ENCODE measurements around the gene SFXN3. TPM values are rescaled to one million over a fixed set of nuclear protein-coding genes. Genes with fewer than 3 reads are reported as not detected.

Gene SFXN3, protein sequence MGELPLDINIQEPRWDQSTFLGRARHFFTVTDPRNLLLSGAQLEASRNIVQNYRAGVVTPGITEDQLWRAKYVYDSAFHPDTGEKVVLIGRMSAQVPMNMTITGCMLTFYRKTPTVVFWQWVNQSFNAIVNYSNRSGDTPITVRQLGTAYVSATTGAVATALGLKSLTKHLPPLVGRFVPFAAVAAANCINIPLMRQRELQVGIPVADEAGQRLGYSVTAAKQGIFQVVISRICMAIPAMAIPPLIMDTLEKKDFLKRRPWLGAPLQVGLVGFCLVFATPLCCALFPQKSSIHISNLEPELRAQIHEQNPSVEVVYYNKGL
- 100 to 1,000 TPM in 1 of 2 donors, 10 to 100 TPM in 1; 70.7 to 125 TPM for total RNA-seq
- polyA plus RNA-seq (ENCODE audit: insufficient read depth, low read depth, low replicate concordance), result 38.5 TPM
- long read RNA-seq, donor 1, partial matches to known transcripts, result 0 of 3 reads
- long read RNA-seq, donor 1, other reads (novel, unspliced or antisense), result 0 of 3 reads
- long read RNA-seq, donor 2, result 0 reads

DNA sequence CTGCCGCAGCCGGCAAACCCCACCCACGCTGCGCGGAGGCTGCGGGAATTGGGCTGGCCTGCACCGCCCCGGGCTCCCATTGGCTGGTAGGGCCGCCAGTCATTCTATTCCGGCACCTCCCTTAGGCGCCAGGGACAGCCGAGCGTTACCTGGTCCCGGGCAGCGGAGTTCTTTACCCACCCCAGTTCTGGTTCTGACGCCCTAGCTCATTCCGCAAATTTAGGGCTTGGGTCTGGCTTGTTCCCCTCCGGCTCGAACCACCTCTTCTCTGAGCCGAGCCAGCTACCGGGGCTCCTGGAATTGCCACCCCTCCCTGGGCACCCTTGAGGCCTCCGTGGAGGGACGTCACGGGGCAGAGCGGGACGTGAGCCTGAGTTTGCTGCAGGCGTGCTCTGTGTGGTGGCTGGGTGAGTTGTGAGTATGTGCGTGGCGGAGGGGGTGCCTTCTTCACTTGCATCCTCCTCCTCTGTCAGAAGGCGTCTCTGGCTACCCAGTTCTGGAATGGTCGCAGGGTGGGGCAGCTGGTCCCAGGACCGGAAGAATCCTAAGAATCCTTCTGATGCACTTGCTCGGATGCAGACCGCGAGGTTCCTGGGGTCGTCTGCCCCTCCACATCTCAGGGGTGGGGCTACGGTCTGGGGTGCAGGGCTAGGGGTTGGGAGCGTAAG is at the start of gene SFXN3, which contains the start of gene PDZD7:
Gene SFXN3 (plus strand): TSS at position 107 of the 668 bp plus-strand sequence. CDS start 3,461 bp downstream, outside the sequence.
Gene PDZD7 (minus strand): TSS at position 2 of the 668 bp plus-strand sequence. CDS start 910 bp downstream, outside the sequence.
- Histone ChIP-seq H3K9me3 (no peaks in the 10 kb centered on the region), H3K36me3 (ENCODE audit: low read depth, missing control alignments) (no peaks in the 10 kb centered on the region), H3K27me3 (no peaks in the 10 kb centered on the region), H3K27ac (peak within 1 kb of the TSS; percentile 93 to 98), H3K4me3 (peak within 1 kb of the TSS; percentile 72 to 73), H3K4me1 (peaks cover 11% of the 10 kb centered on the region)
- peak; percentile 98 for DNase-seq
- intact Hi-C loops (cut with DNase I; ENCODE audit: low total_unique reads), result no loop called here
- 0% methylated on average over 8 to 38 of the region's 38 CpGs for whole genome bisulfite sequencing, 2 donors
- no peak for TF ChIP-seq POLR2A (IDR thresholded peaks at IDR 0.05)
- TF ChIP-seq, protein P1, sequence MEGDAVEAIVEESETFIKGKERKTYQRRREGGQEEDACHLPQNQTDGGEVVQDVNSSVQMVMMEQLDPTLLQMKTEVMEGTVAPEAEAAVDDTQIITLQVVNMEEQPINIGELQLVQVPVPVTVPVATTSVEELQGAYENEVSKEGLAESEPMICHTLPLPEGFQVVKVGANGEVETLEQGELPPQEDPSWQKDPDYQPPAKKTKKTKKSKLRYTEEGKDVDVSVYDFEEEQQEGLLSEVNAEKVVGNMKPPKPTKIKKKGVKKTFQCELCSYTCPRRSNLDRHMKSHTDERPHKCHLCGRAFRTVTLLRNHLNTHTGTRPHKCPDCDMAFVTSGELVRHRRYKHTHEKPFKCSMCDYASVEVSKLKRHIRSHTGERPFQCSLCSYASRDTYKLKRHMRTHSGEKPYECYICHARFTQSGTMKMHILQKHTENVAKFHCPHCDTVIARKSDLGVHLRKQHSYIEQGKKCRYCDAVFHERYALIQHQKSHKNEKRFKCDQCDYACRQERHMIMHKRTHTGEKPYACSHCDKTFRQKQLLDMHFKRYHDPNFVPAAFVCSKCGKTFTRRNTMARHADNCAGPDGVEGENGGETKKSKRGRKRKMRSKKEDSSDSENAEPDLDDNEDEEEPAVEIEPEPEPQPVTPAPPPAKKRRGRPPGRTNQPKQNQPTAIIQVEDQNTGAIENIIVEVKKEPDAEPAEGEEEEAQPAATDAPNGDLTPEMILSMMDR (IDR thresholded peaks at IDR 0.05), result no peak

DNA sequence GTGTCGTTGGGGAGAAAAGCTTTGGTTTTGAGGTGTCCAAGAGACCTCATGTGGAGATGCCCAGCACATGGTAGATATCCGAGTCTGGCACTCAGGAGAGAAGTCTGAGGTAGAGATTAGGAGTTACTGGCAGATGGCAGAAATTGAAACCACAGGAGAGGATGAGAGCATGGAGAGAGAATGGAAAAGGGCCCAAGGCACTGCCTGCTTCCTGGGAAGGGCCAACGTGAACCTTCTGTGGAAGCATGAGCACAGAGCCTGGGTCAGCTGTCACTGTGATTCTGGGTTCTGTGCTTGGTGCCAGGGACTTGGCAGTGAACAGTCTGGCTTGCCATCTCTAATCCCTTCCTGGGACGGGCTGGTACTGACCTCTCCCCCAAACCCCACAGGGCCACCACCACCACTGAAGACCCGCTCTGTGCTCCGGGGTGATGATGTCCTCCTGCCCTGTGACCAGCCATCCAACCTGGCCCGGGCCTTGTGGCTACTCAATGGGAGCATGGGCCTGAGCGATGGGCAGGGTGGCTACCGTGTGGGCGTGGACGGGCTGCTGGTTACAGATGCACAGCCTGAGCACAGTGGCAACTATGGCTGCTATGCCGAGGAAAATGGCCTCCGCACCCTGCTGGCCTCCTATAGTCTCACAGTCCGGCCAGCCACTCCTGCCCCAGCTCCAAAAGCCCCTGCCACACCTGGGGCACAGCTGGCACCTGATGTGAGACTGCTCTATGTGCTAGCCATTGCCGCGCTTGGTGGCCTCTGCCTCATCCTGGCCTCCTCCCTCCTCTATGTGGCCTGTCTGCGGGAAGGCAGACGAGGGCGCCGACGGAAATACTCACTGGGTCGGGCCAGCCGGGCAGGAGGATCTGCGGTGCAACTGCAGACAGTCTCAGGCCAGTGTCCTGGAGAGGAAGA is 47.9 kb upstream of the SFXN3 start:
- intact Hi-C loops (cut with DNase I; ENCODE audit: low total_unique reads), result no loop called here
- no peaks in the 10 kb centered on the region for H3K36me3 ChIP-seq (ENCODE audit: low read depth, missing control alignments)
- H3K27ac ChIP-seq, result no peak overlapping the region

DNA sequence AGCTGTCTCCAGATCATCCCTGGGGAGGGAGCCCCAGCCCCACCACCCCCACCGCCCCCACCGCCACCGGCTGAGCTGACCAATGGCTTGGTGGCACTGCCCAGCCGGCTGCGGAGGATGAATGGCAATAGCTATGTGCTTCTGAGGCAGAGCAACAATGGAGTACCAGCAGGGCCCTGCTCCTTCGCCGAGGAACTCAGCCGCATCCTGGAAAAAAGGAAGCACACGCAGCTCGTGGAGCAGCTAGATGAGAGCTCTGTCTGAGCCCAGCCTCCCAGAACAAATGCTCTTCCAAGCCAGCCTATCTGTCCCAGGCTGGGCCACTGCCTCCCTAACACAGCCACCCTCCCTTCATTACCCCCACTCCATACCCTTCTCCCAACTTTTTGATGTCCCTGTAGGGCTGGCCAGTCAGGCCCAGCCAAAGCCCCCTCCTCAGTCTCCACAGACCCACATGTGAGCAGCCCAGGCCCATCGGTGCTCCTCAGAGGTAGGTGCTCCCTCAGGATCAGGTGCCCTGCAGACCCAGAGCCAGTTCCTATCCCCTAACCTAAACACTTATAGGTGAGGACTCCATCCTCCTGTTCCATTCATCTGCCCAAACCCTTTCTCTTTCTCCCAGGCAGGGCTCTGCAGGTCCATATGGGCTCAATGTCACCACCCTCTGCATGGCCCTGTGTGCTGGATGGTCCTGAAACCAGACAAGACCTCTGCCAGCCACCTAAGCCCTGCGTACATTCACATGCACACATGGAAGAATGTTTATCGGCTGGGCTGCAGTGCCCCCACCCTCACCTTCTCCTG is 47.0 kb upstream of the SFXN3 start:
- TF ChIP-seq POLR2A (IDR thresholded peaks at IDR 0.05), result no peak
- TF ChIP-seq, protein P1 (IDR thresholded peaks at IDR 0.05), result no peak
- H3K4me1 ChIP-seq, result peaks cover 22% of the 10 kb centered on the region
- DNase-seq, result no peak
- no peak overlapping the region for H3K4me3 ChIP-seq
- no peaks in the 10 kb centered on the region for H3K27me3 ChIP-seq
- H3K27ac ChIP-seq, result no peak overlapping the region
- WGBS, 2 donors, result 81 to 88% methylated on average over 8 to 13 of the region's 13 CpGs
- H3K9me3 ChIP-seq, result no peaks in the 10 kb centered on the region
- intact Hi-C loops (cut with DNase I; ENCODE audit: low total_unique reads), result no loop called here
- no peaks in the 10 kb centered on the region for H3K36me3 ChIP-seq (ENCODE audit: low read depth, missing control alignments)

More for the DNA sequence above, 47.9 kb upstream of the SFXN3 start:
- Histone ChIP-seq H3K27me3 (no peaks in the 10 kb centered on the region), H3K4me3 (no peak overlapping the region), H3K9me3 (no peaks in the 10 kb centered on the region), H3K4me1 (peaks cover 15% of the 10 kb centered on the region)
- TF ChIP-seq, protein P1 (IDR thresholded peaks at IDR 0.05), result no peak
- no peak for TF ChIP-seq POLR2A (IDR thresholded peaks at IDR 0.05)
- 79 to 92% methylated on average over 4 to 24 of the region's 24 CpGs for WGBS, 2 donors
- no peak for DNase-seq

DNA sequence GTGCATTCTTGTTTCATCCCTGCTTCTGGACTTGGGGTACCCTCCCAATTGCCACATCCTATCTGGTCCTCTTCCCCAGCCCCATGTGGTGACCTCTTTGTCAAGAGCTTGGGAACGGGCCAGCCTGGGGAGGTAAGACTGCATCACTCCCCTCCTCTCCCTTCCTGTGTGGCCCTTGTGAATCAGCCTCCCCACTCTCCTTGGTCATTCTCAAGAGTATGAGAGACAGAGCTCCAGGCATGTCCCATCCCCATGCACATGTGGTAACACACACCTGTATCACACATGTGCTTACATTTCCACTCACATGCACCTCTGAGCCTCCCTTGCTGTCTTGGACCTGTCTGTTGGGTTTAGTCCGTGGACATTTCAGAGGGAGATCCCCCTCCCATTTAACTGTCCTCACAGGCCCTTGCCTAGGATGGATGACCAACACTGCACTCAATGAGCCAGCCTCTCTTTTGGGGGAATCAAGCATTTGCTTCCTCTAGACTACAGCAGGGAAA is 46.3 kb upstream of the SFXN3 start:
- Histone ChIP-seq H3K4me1 (peaks cover 24% of the 10 kb centered on the region), H3K27me3 (no peaks in the 10 kb centered on the region), H3K4me3 (no peak overlapping the region), H3K9me3 (no peaks in the 10 kb centered on the region), H3K36me3 (ENCODE audit: low read depth, missing control alignments) (no peaks in the 10 kb centered on the region), H3K27ac (no peak overlapping the region)
- no peak for DNase-seq
- WGBS, 2 donors, result 75 to 82% methylated on average over 2 of the region's 2 CpGs
- intact Hi-C loops (cut with DNase I; ENCODE audit: low total_unique reads), result no loop called here
- TF ChIP-seq, protein P1 (IDR thresholded peaks at IDR 0.05), result no peak
- TF ChIP-seq POLR2A (IDR thresholded peaks at IDR 0.05), result no peak

Measured in testis (tissue), 5 donors.